ENCODE measurements around the gene ZNF892.

DNA sequence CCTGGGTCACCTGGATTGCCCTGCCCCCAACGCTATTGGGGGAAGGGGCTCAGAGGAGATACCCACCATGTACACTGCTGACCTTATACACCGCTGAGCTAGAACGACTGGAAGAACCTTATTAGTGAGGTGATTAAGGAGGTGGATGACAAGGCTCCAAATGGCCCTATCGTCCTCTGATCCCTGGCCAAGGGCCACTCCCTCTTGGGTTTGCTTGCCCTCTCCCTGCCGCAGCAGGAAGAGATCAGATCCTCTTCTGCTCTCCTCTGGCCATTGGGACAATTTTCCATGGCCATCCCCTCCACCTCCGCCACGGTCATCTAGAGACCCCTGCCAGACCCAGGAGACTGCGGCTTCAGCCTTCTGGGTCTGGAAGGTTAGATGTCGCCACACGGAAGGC lies 48.9 kb upstream of the ZNF892 start:
- TF ChIP-seq POLR2A (IDR thresholded peaks at IDR 0.05) = no peak
- TF ChIP-seq, protein P1, sequence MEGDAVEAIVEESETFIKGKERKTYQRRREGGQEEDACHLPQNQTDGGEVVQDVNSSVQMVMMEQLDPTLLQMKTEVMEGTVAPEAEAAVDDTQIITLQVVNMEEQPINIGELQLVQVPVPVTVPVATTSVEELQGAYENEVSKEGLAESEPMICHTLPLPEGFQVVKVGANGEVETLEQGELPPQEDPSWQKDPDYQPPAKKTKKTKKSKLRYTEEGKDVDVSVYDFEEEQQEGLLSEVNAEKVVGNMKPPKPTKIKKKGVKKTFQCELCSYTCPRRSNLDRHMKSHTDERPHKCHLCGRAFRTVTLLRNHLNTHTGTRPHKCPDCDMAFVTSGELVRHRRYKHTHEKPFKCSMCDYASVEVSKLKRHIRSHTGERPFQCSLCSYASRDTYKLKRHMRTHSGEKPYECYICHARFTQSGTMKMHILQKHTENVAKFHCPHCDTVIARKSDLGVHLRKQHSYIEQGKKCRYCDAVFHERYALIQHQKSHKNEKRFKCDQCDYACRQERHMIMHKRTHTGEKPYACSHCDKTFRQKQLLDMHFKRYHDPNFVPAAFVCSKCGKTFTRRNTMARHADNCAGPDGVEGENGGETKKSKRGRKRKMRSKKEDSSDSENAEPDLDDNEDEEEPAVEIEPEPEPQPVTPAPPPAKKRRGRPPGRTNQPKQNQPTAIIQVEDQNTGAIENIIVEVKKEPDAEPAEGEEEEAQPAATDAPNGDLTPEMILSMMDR (IDR thresholded peaks at IDR 0.05) = no peak

All from lower leg skin (tissue), 3 donors.